Psoas muscle (tissue), 8 donors: ENCODE measurements around the gene AAGAB. TPM values are rescaled to one million over a fixed set of nuclear protein-coding genes. Genes with fewer than 3 reads are reported as not detected.

Source experiments
- ATAC-seq, 4 donors: fragments of 200-7000 bp; cut with Tn5 transposase; one replicate each; pipeline ENCODE4 v1.9.1; 2020; ENCODE audit warnings: moderate library complexity in 3 of 4, mild to moderate bottlenecking in 2 of 4
- DNase-seq, 2 donors: peaks; one replicate each; pipeline ENCODE4 v3.0.0-alpha.2; 2020
- H3K27ac ChIP-seq: fragments of 200-600 bp; one replicate; pipeline ENCODE4 v1.8.0; 2022
- H3K27me3 ChIP-seq, 3 donors: fragments of 200-600 bp in 1 of 3; one replicate each; pipeline versions ENCODE4 v1.6.1 to v1.8.0; 2013 to 2022; ENCODE audit warnings: low read length in 2 of 3, mild to moderate bottlenecking in 2 of 3, moderate library complexity in 1 of 3; ENCODE audit not compliant: insufficient read depth in 3 of 3
- H3K36me3 ChIP-seq, 2 donors: fragments of 200-600 bp in 1 of 2; one replicate each; pipeline versions ENCODE4 v1.6.1 to v1.8.0; 2013 to 2022; ENCODE audit warnings: low read depth in 1 of 2, mild to moderate bottlenecking in 1 of 2, moderate library complexity in 1 of 2; ENCODE audit not compliant: insufficient read depth in 1 of 2
- H3K4me1 ChIP-seq: fragments of 200-600 bp; one replicate; pipeline ENCODE4 v1.8.0; 2022
- H3K4me3 ChIP-seq: fragments of 200-600 bp; one replicate; pipeline ENCODE4 v1.8.0; 2022; ENCODE audit warnings: mild to moderate bottlenecking
- H3K9me3 ChIP-seq: fragments of 200-600 bp; one replicate; pipeline ENCODE4 v1.8.0; 2022
- CTCF ChIP-seq: fragments of 200-600 bp; IDR thresholded peaks from one replicate; pipeline ENCODE4 v1.8.0; 2022; ENCODE audit warnings: antibody characterized with exemption
- WGBS, 3 donors: extraction: QIAGEN DNeasy Blood & Tissue Kit; methylation state at CpG; one replicate each; pipeline versions ENCODE4 v1.1.6 to v1.1.7; 2013; 5-methylcytosine and 5-hydroxymethylcytosine counted together
- intact Hi-C, 2 donors: fragments of 100-400 bp; cut with DNase I; formaldehyde crosslinking; loops; one replicate each; pipeline versions ENCODE4 v1.11.0 to v1.14.2; 2022
- polyA plus RNA-seq, 3 donors: library from polyadenylated mRNA; stranded (reverse); fragments of 200-250 nt; gene quantifications; one replicate each; pipeline ENCODE4 v1.2.3, GENCODE V29; 2013
- total RNA-seq, 4 donors: library from RNA; stranded (reverse); fragmentation: NEBNext Ultra II Directional in 2 of 4; extraction: Animal tissue kit (Norgen Biotek cat#: 25700) in 2 of 4; gene quantifications; one replicate each; pipeline versions ENCODE4 v1.2.1 to v1.2.4, GENCODE V29; 2021 to 2023
- donor health status: healthy with polysubstance abuse.
- donor health status: DM: no; HTN: no; CAD: no; lungs with moderate emphysema.
- donor health status: Bipolar disorder and iron deficiency.
- donor health status: healthy.
- donor health status: DM: yes; HTN: yes; CAD: no.
- donor health status: DM: no; HTN: no; CAD: no.
- donor health status: DM: no; HTN: no; CAD: no.
- donor health status: DM: yes; HTN: yes; CAD: no.

The AAGAB gene
- total and polyA plus RNA-seq, 7 donors, result 19.0 to 46.1 (median 42.1) TPM

DNA sequence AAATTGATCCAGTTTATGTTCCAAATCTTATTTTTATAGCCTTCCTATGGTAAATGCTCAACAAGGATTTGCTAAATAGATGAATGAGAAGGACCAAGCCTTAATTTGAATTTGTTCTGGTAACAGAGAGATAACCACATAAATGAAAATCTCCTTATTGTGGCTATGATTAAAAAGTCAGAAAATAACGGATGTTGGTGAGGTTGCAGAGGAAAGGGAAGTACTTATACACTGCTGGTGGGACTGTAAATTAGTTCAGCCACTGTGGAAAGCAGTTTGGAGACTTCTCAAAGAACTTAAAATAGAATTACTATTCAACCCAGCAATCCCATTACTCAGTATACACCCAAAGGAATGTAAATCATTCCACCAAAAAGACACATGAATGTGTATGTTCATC is 26.2 kb downstream of the AAGAB start:
- ATAC-seq (no peak), DNase-seq (no peak)
- Histone ChIP-seq H3K27ac (no peak overlapping the region), H3K4me1 (no peaks in the 10 kb centered on the region), H3K9me3 (no peaks in the 10 kb centered on the region), H3K27me3 (no peaks in the 10 kb centered on the region), H3K36me3 (peaks cover 4 to 43% of the 10 kb centered on the region in 2 donors), H3K4me3 (no peak overlapping the region)
- 45 to 52% (median 46%) methylated on average over 1 of the region's 1 CpG for WGBS, 3 donors
- no peak for TF ChIP-seq CTCF
- intact Hi-C loops, result no loop called here

GRCh38 chr15:67227846-67228245 is 26.6 kb downstream of the AAGAB start:
- Histone ChIP-seq H3K9me3 (no peaks in the 10 kb centered on the region), H3K27ac (no peak overlapping the region), H3K4me3 (no peak overlapping the region), H3K4me1 (no peaks in the 10 kb centered on the region), H3K36me3 (peaks cover 7 to 39% of the 10 kb centered on the region in 2 donors), H3K27me3 (no peaks in the 10 kb centered on the region)
- WGBS, 3 donors, result 94 to 100% (median 100%) methylated on average over 1 of the region's 1 CpG
- no peak for TF ChIP-seq CTCF
- no peak for DNase-seq
- intact Hi-C loops, result no loop called here
- ATAC-seq, result no peak

- Histone ChIP-seq H3K4me1 (no peaks in the 10 kb centered on the region), H3K27me3 (no peaks in the 10 kb centered on the region), H3K4me3 (no peak overlapping the region), H3K36me3 (peaks cover 7 to 36% of the 10 kb centered on the region in 2 donors), H3K27ac (no peak overlapping the region), H3K9me3 (no peaks in the 10 kb centered on the region)
- TF ChIP-seq CTCF, result no peak
- 43 to 77% (median 68%) methylated on average over 1 of the region's 1 CpG for WGBS, 3 donors
- DNase-seq (no peak), ATAC-seq (no peak)
- intact Hi-C loops, result no loop called here
Observed at GRCh38 chr15:67227431-67227830, 27.0 kb downstream of the AAGAB start.

- no peak for ATAC-seq
- WGBS, 3 donors, result 96 to 100% (median 98%) methylated on average over 2 of the region's 2 CpGs
Observed at GRCh38 chr15:67225336-67225735, 29.1 kb downstream of the AAGAB start.

More at GRCh38 chr15:67225336-67225735, 29.1 kb downstream of the AAGAB start:
- Histone ChIP-seq H3K9me3 (no peaks in the 10 kb centered on the region), H3K36me3 (peaks cover 3 to 15% of the 10 kb centered on the region in 2 donors), H3K4me3 (no peak overlapping the region), H3K27me3 (no peaks in the 10 kb centered on the region), H3K27ac (no peak overlapping the region), H3K4me1 (no peaks in the 10 kb centered on the region)
- no peak for DNase-seq
- no peak for TF ChIP-seq CTCF
- intact Hi-C loops, result no loop called here
